ENCODE results near the gene PRSS56.

The PRSS56 gene

DNA sequence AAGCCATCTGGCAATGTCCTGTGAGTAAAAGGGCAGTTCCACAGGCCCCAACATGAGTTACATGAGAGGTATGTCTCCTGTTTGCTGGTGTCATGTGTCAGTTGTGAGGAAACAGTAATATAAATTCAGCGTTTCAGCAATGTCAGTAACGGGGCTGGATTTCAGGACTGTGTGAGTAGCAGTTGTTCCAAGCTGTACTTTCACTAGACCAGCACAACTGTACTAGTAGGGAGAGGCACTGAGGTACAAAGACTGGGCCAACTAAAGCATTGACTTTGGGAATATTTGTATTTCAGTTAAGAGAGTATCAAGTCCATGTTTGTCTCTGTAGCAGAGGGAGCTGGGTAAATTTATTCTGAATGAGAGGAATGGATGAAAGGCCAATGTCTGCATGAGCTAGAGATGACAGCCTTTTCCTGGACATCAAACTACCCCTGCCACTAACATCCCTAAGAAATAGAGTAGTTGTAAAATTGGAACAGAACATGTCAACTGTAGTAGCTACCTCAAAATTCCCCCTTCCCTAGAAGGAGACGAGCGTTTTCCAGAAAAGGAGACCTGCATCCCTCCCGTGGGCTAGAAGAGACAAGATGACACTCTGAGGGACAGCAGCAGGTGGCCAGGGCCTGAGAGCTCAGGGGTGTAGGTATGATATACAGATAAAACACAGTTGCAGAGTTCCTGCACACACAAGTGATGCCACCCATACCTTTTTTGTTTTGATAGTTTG, 54.7 kb downstream of the PRSS56 start:
- DNase-seq, result no peak
